HG02588 (cell line): ENCODE measurements around the gene IL1R2.

Source experiments
- ATAC-seq: cut with Tn5 transposase; IDR thresholded peaks from one replicate; pipeline ENCODE4 v1.9.1; 2021; ENCODE audit warnings: mild to moderate bottlenecking, moderate library complexity; ENCODE audit not compliant: unreplicated experiment

Gene IL1R2

DNA sequence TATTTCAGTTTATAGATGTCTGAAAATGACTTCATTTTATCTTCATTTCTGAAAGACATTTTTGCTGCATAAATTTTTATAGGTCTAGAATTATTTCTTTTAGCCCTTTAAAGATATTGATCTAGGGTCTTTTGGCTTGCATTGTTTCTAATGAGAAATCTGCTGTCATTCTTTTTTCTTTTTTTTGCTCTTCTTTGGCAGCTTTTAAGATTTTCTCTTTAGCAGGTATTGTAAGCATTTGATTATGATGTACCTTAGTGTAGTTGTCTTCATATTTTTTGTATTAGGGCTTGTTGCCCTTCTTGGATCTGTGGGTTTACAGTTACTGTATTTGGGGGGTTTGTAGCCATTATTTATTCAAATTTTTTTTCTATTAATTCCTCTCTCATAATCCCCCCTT lies 84.8 kb downstream of the IL1R2 start:
- no peak for ATAC-seq
